HG03095 (cell line): Measurements from ENCODE around the gene GCM1.
"Not testable (repeated sequence)": the region's sequence is repeated elsewhere in the genome, so short reads cannot be mapped to it uniquely, and the experiment has no call there.

ENCODE experiments used
- ATAC-seq: cut with Tn5 transposase; IDR thresholded peaks from one replicate; pipeline ENCODE4 v1.9.1; 2021; ENCODE audit warnings: moderate library complexity; ENCODE audit not compliant: unreplicated experiment

The GCM1 gene

GRCh38 chr6:53148684-53149083, at the start of gene GCM1:
Gene GCM1, minus strand, starts transcription at chr6:53148841. Its CDS starts 3,209 bp downstream, at chr6:53145632.
- no peak for ATAC-seq

DNA sequence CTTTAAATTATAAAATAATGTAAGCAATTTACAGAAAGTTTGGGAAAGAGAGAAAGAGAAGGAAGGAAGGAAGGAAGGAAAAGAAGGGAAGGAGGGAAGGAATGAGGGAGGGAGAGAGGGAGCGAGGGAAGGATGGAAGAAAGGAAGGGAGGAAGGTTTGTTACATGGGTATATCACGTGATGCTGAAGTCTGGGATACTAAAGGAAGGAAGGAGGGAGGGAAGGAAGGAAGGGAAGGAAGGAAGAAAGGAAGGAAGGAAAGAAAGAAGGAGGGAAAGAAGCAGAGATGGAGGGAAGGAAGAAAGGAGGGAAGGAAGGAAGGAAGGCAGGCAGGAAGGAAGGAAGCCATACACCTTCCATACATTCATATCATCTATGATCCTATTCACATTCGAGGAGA, 48.9 kb upstream of the GCM1 start:
- ATAC-seq: no peak

GRCh38 chr6:53195048-53195447, 46.4 kb upstream of the GCM1 start:
- ATAC-seq: no peak

DNA sequence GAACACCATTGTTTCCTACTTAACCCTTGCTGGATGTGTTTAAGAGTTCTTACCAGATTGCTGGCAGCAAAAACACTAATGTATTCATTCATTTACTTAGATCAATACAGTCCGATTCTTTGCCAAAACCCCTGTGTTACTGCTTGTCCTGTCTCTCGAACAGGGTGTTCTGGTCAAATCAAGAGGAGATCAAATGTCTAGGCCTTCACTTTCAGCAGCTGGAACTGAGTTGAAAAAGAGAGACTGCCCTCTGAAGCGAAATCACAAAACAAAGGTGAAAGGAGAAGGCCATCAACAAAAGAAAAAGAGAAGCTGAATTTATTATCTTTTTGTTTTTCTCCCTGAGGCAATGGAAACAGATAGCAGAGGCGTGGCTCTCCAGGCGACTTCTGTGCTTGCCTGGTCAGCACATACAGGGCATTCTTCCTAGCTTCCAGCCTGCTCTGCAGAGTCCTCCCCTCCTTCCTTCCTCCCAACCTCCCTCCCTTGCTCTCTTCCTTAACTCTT, 44.1 kb upstream of the GCM1 start:
- ATAC-seq: no peak

GRCh38 chr6:53189554-53189953, 40.9 kb upstream of the GCM1 start:
- ATAC-seq: no peak

GRCh38 chr6:53188833-53189232, 40.2 kb upstream of the GCM1 start:
- no peak for ATAC-seq

DNA sequence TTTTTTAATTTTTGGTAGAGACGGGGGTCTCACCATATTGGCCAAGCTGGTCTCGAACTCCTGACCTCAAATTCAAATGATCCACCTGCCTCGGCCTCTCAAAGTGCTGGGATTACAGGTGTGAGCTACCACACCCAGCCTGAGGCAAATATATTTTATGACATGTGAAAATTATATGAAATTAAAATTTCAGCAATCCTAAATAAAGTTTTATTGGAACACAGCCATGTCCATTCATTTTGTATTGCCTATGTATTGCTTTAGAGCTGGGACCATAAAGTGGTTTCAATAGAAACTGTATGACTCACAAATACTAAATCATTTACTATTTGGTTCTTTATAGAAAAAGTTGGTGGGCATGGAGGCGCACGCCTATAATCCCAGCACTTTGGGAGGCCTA, 32.0 kb upstream of the GCM1 start:
- ATAC-seq: no peak

DNA sequence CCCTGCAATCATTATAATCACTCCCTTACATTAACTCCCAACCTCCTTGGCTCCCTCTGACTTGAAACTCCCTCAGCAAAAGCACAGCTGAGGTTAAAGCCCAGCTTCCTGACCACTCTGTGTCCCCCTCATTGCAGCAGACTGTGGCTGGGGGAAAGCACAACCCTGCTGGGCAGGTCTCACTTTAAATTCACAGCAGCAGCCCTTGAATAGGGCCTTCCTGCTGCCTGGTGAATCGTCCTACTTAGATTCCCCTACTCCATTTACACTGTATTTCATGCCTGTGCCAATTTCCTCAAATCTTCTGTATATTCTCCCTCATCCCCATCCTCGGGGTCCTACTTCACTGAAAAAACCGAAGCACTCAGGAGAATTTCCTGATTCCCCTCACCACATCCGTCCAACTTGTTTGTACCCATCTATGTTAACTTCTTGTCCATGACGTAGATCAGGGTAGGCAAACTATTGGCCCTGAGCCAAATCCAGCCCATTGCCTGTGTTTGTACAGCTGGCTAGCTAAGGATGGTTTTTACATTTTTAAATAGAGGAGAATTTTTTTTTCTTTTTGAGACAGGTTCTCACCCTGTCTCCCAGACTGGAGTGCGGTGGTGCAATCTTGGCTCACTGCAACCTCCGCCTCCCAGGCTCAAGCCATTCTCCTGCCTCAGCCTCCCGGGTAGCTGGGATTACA, 31.5 kb upstream of the GCM1 start:
- no peak for ATAC-seq

GRCh38 chr6:53178837-53179432, 30.3 kb upstream of the GCM1 start:
- ATAC-seq: no peak

DNA sequence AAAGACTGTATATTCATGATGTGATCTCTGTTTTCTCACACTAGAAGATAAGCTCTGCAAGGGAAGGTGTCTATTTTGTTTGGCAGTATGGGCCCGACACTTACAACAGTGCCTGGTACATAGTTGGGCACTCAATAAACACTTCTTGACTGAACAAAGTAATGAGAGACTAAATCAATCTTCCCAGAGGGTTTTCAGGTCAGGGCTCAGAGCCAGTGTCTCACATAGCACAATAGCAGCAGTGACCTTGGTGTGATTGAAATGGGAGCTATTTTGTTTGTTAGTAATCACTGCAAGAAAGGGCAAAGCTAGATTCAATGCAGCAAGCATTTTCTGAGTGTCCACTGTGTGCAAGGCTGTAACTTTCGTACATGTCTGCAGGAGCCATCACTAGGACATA, 26.4 kb upstream of the GCM1 start:
- ATAC-seq: no peak

DNA sequence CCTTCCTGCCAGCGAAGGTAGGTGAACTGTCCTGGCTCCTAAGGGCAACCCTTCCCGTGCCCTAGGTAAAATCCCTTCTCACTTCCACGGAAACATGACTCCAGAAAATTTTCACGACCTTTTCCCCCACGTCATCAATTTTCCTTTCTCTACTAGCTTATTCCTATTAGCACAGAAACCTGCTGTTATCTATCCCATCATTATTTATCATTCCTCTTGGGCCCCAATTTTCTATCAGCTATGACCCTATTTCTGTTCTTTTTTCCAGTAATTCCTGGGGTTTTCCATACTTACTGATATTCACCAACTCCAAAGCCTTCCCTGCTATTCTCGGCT, 23.8 kb upstream of the GCM1 start:
- no peak for ATAC-seq

GRCh38 chr6:53171605-53172467, 23.2 kb upstream of the GCM1 start:
- no peak for ATAC-seq

DNA sequence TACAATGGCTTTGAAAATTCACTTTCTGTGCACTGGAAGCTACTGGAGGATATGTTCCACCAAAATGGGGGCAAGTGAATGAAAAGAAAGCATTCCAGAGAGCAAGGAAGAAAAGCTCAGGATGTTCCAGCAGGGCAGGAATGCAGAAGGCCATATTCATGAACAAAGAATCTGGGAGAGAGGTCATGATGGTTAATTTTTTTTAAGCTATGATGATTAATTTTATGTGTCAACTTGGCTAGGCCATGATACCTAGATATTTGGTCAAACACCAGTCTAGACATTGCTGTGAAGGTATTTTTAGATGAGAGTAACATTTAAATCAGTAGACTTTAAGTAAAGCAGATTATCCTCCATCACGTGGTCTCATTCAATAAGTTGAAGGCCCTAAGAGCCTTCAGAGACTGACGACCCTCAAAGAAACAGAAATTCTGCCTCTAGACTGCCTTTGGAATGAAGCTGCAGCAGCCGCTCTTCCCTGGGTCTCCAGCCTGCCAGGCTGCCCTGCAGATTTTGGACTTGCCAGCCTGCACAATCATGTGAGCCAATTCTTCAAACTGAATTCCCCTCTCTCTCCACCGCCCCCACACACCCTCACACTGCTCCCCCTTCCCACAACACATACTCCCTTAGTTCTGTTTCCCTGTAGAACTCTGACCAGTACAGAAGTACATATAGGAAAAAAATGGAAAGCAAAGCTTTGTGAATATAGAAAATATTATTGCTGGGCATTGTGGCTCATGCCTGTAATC, 20.1 kb upstream of the GCM1 start:
- ATAC-seq: no peak

GRCh38 chr6:53165293-53165692, 16.7 kb upstream of the GCM1 start:
- ATAC-seq: no peak

DNA sequence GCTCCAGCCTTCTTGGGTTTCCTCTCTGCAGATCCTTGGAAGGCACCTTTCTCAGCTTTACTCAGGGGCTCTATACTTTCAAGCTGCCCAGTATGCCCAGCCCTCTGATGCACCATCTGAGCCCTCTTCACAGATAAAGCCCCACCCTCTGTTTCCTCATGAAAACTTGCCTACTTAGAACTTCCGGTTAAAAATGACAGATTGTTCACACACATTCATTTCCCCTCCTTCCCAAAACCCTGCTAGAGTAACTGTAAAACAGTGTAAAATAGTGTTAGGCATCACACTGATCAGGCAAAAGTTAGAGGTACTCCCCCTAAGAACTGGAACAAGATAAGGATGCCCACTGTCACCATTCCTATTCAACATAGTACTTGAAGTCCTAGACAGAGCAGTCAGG, 14.0 kb upstream of the GCM1 start:
- ATAC-seq: no peak

GRCh38 chr6:53161481-53162009, 12.9 kb upstream of the GCM1 start:
- no peak for ATAC-seq

- no peak for ATAC-seq
These were observed 10.9 kb upstream of the GCM1 start for GRCh38 chr6:53159558-53159957.

GRCh38 chr6:53158076-53158475, 9.4 kb upstream of the GCM1 start:
- not testable (repeated sequence) for ATAC-seq

GRCh38 chr6:53155279-53155678, 6.6 kb upstream of the GCM1 start:
- not testable (repeated sequence) for ATAC-seq

- ATAC-seq: no peak
These were observed 6.2 kb upstream of the GCM1 start for GRCh38 chr6:53154794-53155193.

- no peak for ATAC-seq
These were observed 5.4 kb upstream of the GCM1 start for GRCh38 chr6:53154071-53154470.
